Common myeloid progenitor, CD34-positive (primary cell): ENCODE data around the gene PNPLA2.

Experiments used
- CTCF ChIA-PET: fragments of 350-600 bp; sonication (Branson Sonifier 250); formaldehyde crosslinking; loops from one replicate; lab custom pipeline; 2021; ENCODE audit warnings: antibody characterized with exemption; lab: Charles Lee
- POLR2A ChIA-PET: fragments of 350-600 bp; sonication (Branson Sonifier 250); formaldehyde crosslinking; loops from one replicate; lab custom pipeline; 2021; ENCODE audit warnings: antibody characterized with exemption; lab: Charles Lee
- DNase-seq, 3 donors: peaks; one replicate each; pipeline versions ENCODE4 v3.0.0 to v3.0.0-alpha.2; 2013
- H3K27ac ChIP-seq, 2 experiments: 1 replicate in 1 of 2; 2 replicates in 1 of 2; pipeline ENCODE4 v1.7.0; 2013; ENCODE audit warnings: inconsistent platforms in 2 of 2, low read length in 2 of 2, mild to moderate bottlenecking in 2 of 2, low read depth in 1 of 2, moderate library complexity in 1 of 2; ENCODE audit not compliant: severe bottlenecking in 2 of 2, insufficient read depth in 1 of 2, poor library complexity in 1 of 2
- H3K27me3 ChIP-seq, 5 experiments: replicated peaks in 2 of 5; 1 replicate in 3 of 5; 2 replicates in 2 of 5; pipeline versions ENCODE4 v1.6.1 to v1.7.0; 2013; ENCODE audit warnings: low read length in 4 of 5, mild to moderate bottlenecking in 2 of 5, moderate library complexity in 2 of 5, inconsistent platforms in 1 of 5; ENCODE audit not compliant: insufficient read depth in 5 of 5, control insufficient read depth in 4 of 5
- H3K36me3 ChIP-seq, 4 experiments: 1 replicate in 2 of 4; 2 replicates in 2 of 4; pipeline versions ENCODE4 v1.6.1 to v1.7.0; 2013; ENCODE audit warnings: low read length in 3 of 4, control low read depth in 1 of 4, mild to moderate bottlenecking in 1 of 4; ENCODE audit not compliant: control insufficient read depth in 4 of 4, insufficient read depth in 4 of 4
- H3K4me1 ChIP-seq, 4 experiments: 1 replicate in 3 of 4; 2 replicates in 1 of 4; pipeline versions ENCODE4 v1.6.1 to v1.7.1; 2013; ENCODE audit warnings: low read length in 3 of 4, mild to moderate bottlenecking in 3 of 4, control low read depth in 1 of 4, inconsistent platforms in 1 of 4, moderate library complexity in 1 of 4; ENCODE audit not compliant: control insufficient read depth in 4 of 4, insufficient read depth in 4 of 4; ENCODE audit errors: control extremely low read depth in 1 of 4
- H3K4me3 ChIP-seq, 7 experiments: 1 replicate in 4 of 7; 2 replicates in 3 of 7; pipeline versions ENCODE4 v1.5.1 to v1.7.0; 2013; ENCODE audit warnings: mild to moderate bottlenecking in 7 of 7, low read length in 6 of 7, moderate library complexity in 6 of 7, inconsistent platforms in 2 of 7, low read depth in 2 of 7, control low read depth in 1 of 7; ENCODE audit not compliant: insufficient read depth in 4 of 7, control insufficient read depth in 1 of 7; ENCODE audit errors: extremely low read depth in 1 of 7
- H3K9me3 ChIP-seq, 5 experiments: 1 replicate in 4 of 5; 2 replicates in 1 of 5; pipeline versions ENCODE4 v1.6.1 to v1.7.1; 2013; ENCODE audit warnings: low read length in 4 of 5, mild to moderate bottlenecking in 2 of 5, inconsistent platforms in 1 of 5, low read depth in 1 of 5, moderate library complexity in 1 of 5; ENCODE audit not compliant: control insufficient read depth in 4 of 5, insufficient read depth in 2 of 5; ENCODE audit errors: control extremely low read depth in 1 of 5
- WGBS: methylation state at CpG from one replicate; pipeline ENCODE4 v1.1.5; 2013; ENCODE audit not compliant: insufficient coverage; 5-methylcytosine and 5-hydroxymethylcytosine counted together

Gene PNPLA2

GRCh38 chr11:849104-849824 is 30.6 kb downstream of the PNPLA2 start:
- H3K4me1 ChIP-seq, result peaks cover 0 to 44% (median 41%) of the 10 kb centered on the region in 4 experiments
- peaks cover 0 to 7% (median 0%) of the 10 kb centered on the region in 5 experiments for H3K27me3 ChIP-seq
- no peaks in the 10 kb centered on the region for H3K9me3 ChIP-seq
- DNase-seq, result peak in 1 of 3 donors; percentile 34
- H3K27ac ChIP-seq, result no peak overlapping the region
- 7% methylated on average over 31 of the region's 71 CpGs for WGBS
- peak overlapping the region in 5 of 7 experiments; percentile 45 to 67 (median 58) for H3K4me3 ChIP-seq
- no peaks in the 10 kb centered on the region for H3K36me3 ChIP-seq
- ChIA-PET CTCF (interaction anchor here (0.7 to 5.0 kb wide), 9 partner anchors 10 to 203 kb away, joined by 3 to 32 read pairs (median 5); partner anchors contain the start of gene CD151), POLR2A (no interaction called here)

- no peaks in the 10 kb centered on the region for H3K36me3 ChIP-seq
- ChIA-PET CTCF (interaction anchor here (2.2 to 4.6 kb wide), 2 partner anchors 126 to 201 kb away, joined by 9 to 29 read pairs; no protein-coding TSS in a partner anchor), POLR2A (no interaction called here)
- no peak for DNase-seq
- H3K4me1 ChIP-seq, result peaks cover 0 to 36% (median 33%) of the 10 kb centered on the region in 4 experiments
- no peaks in the 10 kb centered on the region for H3K9me3 ChIP-seq
- peak overlapping the region in 4 of 7 experiments; percentile 29 to 61 (median 59) for H3K4me3 ChIP-seq
- H3K27me3 ChIP-seq, result peaks cover 0 to 7% (median 0%) of the 10 kb centered on the region in 5 experiments
- WGBS, result 45% methylated on average over 83 of the region's 97 CpGs
- H3K27ac ChIP-seq, result no peak overlapping the region
Observed at GRCh38 chr11:849951-850774, 31.4 kb downstream of the PNPLA2 start.

GRCh38 chr11:850775-851763 is 32.4 kb downstream of the PNPLA2 start:
- 95% methylated on average over 21 of the region's 28 CpGs for WGBS
- POLR2A ChIA-PET, result no interaction called here
- peak in 1 of 3 donors; percentile 65 for DNase-seq
- Histone ChIP-seq H3K27ac (no peak overlapping the region), H3K36me3 (peaks cover 0 to 4% (median 0%) of the 10 kb centered on the region in 4 experiments), H3K9me3 (no peaks in the 10 kb centered on the region), H3K27me3 (peaks cover 0 to 7% (median 0%) of the 10 kb centered on the region in 5 experiments), H3K4me3 (no peak overlapping the region), H3K4me1 (peaks cover 0 to 27% (median 24%) of the 10 kb centered on the region in 4 experiments)
- CTCF ChIA-PET, result interaction anchor here (0.6 to 2.2 kb wide), 5 partner anchors 47 to 210 kb away, joined by 3 to 9 read pairs (median 3); no protein-coding TSS in a partner anchor

- peaks cover 0 to 19% (median 18%) of the 10 kb centered on the region in 4 experiments for H3K4me1 ChIP-seq
- no peak overlapping the region for H3K4me3 ChIP-seq
- POLR2A ChIA-PET, result no interaction called here
- DNase-seq, result no peak
- CTCF ChIA-PET, result no interaction called here
- no peak overlapping the region for H3K27ac ChIP-seq
- H3K9me3 ChIP-seq, result no peaks in the 10 kb centered on the region
- H3K36me3 ChIP-seq, result peaks cover 0 to 4% (median 0%) of the 10 kb centered on the region in 4 experiments
- 92% methylated on average over 6 of the region's 15 CpGs for WGBS
- peaks cover 0 to 7% (median 0%) of the 10 kb centered on the region in 5 experiments for H3K27me3 ChIP-seq
Observed at GRCh38 chr11:852762-853161, 34.0 kb downstream of the PNPLA2 start.

GRCh38 chr11:853682-854448 is 35.2 kb downstream of the PNPLA2 start:
- CTCF ChIA-PET, result no interaction called here
- H3K36me3 ChIP-seq, result peaks cover 0 to 4% (median 0%) of the 10 kb centered on the region in 4 experiments
- H3K27ac ChIP-seq, result no peak overlapping the region
- peaks cover 0 to 5% (median 0%) of the 10 kb centered on the region in 5 experiments for H3K27me3 ChIP-seq
- POLR2A ChIA-PET, result no interaction called here
- H3K4me1 ChIP-seq, result peaks cover 0 to 9% (median 8%) of the 10 kb centered on the region in 4 experiments
- H3K4me3 ChIP-seq, result no peak overlapping the region
- DNase-seq, result no peak
- 96% methylated on average over 23 of the region's 27 CpGs for WGBS
- H3K9me3 ChIP-seq, result no peaks in the 10 kb centered on the region
